GM18498 (cell line): ENCODE results near the gene WBP1.
"Not testable (repeated sequence)": the region's sequence is repeated elsewhere in the genome, so short reads cannot be mapped to it uniquely, and the experiment has no call there.

Experiments used
- ATAC-seq: cut with Tn5 transposase; IDR thresholded peaks from one replicate; pipeline ENCODE4 v1.9.1; 2021; ENCODE audit warnings: mild to moderate bottlenecking, moderate library complexity; ENCODE audit not compliant: unreplicated experiment

Gene WBP1

GRCh38 chr2:74448771-74449170 is 9.5 kb upstream of the WBP1 start:
- ATAC-seq = no peak

- no peak for ATAC-seq
These were observed 7.6 kb upstream of the WBP1 start for GRCh38 chr2:74450570-74451190.

GRCh38 chr2:74454654-74455511 is 3.4 kb upstream of the WBP1 start, which contains the start of gene INO80B:
INO80B (plus strand) TSS chr2:74455087; CDS start chr2:74455117, 30 bp downstream.
- ATAC-seq = peak; percentile 43

GRCh38 chr2:74457129-74457548 is 1.1 kb upstream of the WBP1 start:
- no peak for ATAC-seq

GRCh38 chr2:74457549-74458131 is 598 bp upstream of the WBP1 start:
- ATAC-seq = peak; percentile 40

- no peak for ATAC-seq
These were observed 713 bp downstream of the WBP1 start for GRCh38 chr2:74458938-74459363.

- not testable (repeated sequence) for ATAC-seq
These were observed 1.4 kb downstream of the WBP1 start for GRCh38 chr2:74459503-74460118.

- not testable (repeated sequence) for ATAC-seq
These were observed 1.9 kb downstream of the WBP1 start for GRCh38 chr2:74460187-74460586.

- no peak for ATAC-seq
These were observed 3.2 kb downstream of the WBP1 start for GRCh38 chr2:74461187-74462053.

- ATAC-seq = no peak
These were observed 4.0 kb downstream of the WBP1 start for GRCh38 chr2:74462054-74462785.

- ATAC-seq = no peak
These were observed 4.5 kb downstream of the WBP1 start for GRCh38 chr2:74462786-74463105.

- ATAC-seq = no peak
These were observed 6.2 kb downstream of the WBP1 start for GRCh38 chr2:74464406-74464805.

- ATAC-seq = not testable (repeated sequence)
These were observed 12.5 kb downstream of the WBP1 start for GRCh38 chr2:74470742-74471141.

GRCh38 chr2:74471332-74472065 is 13.3 kb downstream of the WBP1 start:
- no peak for ATAC-seq

GRCh38 chr2:74472086-74472944 is 14.1 kb downstream of the WBP1 start, which contains the start of gene MRPL53:
MRPL53 (minus strand) TSS chr2:74472680; CDS start chr2:74472660, 20 bp downstream.
- ATAC-seq = peak; percentile 87

- ATAC-seq = no peak
These were observed 14.7 kb downstream of the WBP1 start for GRCh38 chr2:74472945-74473258.

- ATAC-seq = no peak
These were observed 16.2 kb downstream of the WBP1 start for GRCh38 chr2:74474481-74474880.

GRCh38 chr2:74474899-74475298 is 16.7 kb downstream of the WBP1 start:
- ATAC-seq = no peak
